Renal pelvis (tissue), 4 donors: Measurements from ENCODE around the gene SCGB3A2. TPM values are rescaled to one million over a fixed set of nuclear protein-coding genes. Genes with fewer than 3 reads are reported as not detected.

Experiments used
- DNase-seq: peaks from one replicate; pipeline ENCODE4 v3.0.0-alpha.2; 2013
- polyA plus RNA-seq, 3 donors: library from polyadenylated mRNA; unstranded; fragments of 120-200 nt; gene quantifications; one replicate each; pipeline ENCODE4 v1.2.1, GENCODE V29; 2013; ENCODE audit not compliant: insufficient read length in 3 of 3

The SCGB3A2 gene
- polyA plus RNA-seq, 3 donors = 0.48 to 0.95 TPM; not detected in 1

GRCh38 chr5:147902609-147903115, 24.2 kb downstream of the SCGB3A2 start:
- DNase-seq = no peak

- DNase-seq = no peak
These were observed 25.6 kb downstream of the SCGB3A2 start for GRCh38 chr5:147904110-147904509.

GRCh38 chr5:147906326-147907095, 28.0 kb downstream of the SCGB3A2 start, which contains the start of gene C5orf46:
Gene C5orf46 (minus strand): TSS chr5:147906538. CDS start chr5:147906501, 37 bp downstream.
- no peak for DNase-seq

- DNase-seq = no peak
These were observed 32.9 kb downstream of the SCGB3A2 start for GRCh38 chr5:147911427-147911826.

GRCh38 chr5:147912011-147912410, 33.5 kb downstream of the SCGB3A2 start:
- DNase-seq = no peak

- no peak for DNase-seq
These were observed 35.3 kb downstream of the SCGB3A2 start for GRCh38 chr5:147913786-147914185.

- no peak for DNase-seq
These were observed 39.7 kb downstream of the SCGB3A2 start for GRCh38 chr5:147918101-147918685.

GRCh38 chr5:147918899-147919298, 40.4 kb downstream of the SCGB3A2 start:
- DNase-seq = no peak

GRCh38 chr5:147920420-147921030, 42.0 kb downstream of the SCGB3A2 start:
- no peak for DNase-seq

GRCh38 chr5:147921136-147921535, 42.6 kb downstream of the SCGB3A2 start:
- no peak for DNase-seq

GRCh38 chr5:147925020-147925419, 46.5 kb downstream of the SCGB3A2 start:
- no peak for DNase-seq

- no peak for DNase-seq
These were observed 49.4 kb downstream of the SCGB3A2 start for GRCh38 chr5:147927901-147928300.

GRCh38 chr5:147930769-147931168, 52.3 kb downstream of the SCGB3A2 start:
- DNase-seq = no peak

Other genes with a start within 250 kb of the SCGB3A2 start
- 1 to 10 TPM; 4.5 to 5.0 (median 4.9) TPM for gene JAKMIP2, start 96.0 kb upstream of the SCGB3A2 start, polyA plus RNA-seq
- 10 to 100 TPM; 45.8 to 55.1 (median 50.5) TPM for gene SPINK1, start 47.0 kb upstream of the SCGB3A2 start, polyA plus RNA-seq
- gene C5orf46, start 27.8 kb downstream of the SCGB3A2 start, polyA plus RNA-seq = not detected
- gene SPINK5, start 185.3 kb downstream of the SCGB3A2 start, polyA plus RNA-seq = under 1 TPM; 0.42 to 0.47 (median 0.43) TPM